Lung (tissue), 12 donors: ENCODE data around the gene TMTC3. TPM values are rescaled to one million over a fixed set of nuclear protein-coding genes. Genes with fewer than 3 reads are reported as not detected.

Experiments used
- ATAC-seq: fragments of 200-7000 bp; cut with Tn5 transposase; one replicate; pipeline ENCODE4 v1.9.1; 2020; ENCODE audit warnings: moderate number of reproducible peaks; ENCODE audit not compliant: insufficient read depth, low FRiP score
- DNase-seq, 3 donors: peaks; one replicate each; pipeline ENCODE4 v3.0.0-alpha.2; 2013 to 2017
- H3K27ac ChIP-seq, 2 donors: one replicate each; pipeline ENCODE4 v1.5.1; 2013; ENCODE audit warnings: mild to moderate bottlenecking in 2 of 2, moderate library complexity in 2 of 2, control low read depth in 1 of 2, inconsistent platforms in 1 of 2, low read depth in 1 of 2, low read length in 1 of 2
- H3K27me3 ChIP-seq, 3 donors: one replicate each; pipeline ENCODE4 v1.5.1; 2013; ENCODE audit warnings: low read length in 2 of 3; ENCODE audit not compliant: control insufficient read depth in 3 of 3, insufficient read depth in 3 of 3
- H3K36me3 ChIP-seq, 4 donors: one replicate each; pipeline ENCODE4 v1.5.1; 2013; ENCODE audit warnings: low read length in 4 of 4, mild to moderate bottlenecking in 1 of 4, moderate library complexity in 1 of 4; ENCODE audit not compliant: control insufficient read depth in 4 of 4, insufficient read depth in 4 of 4
- H3K4me1 ChIP-seq, 5 donors: one replicate each; pipeline ENCODE4 v1.5.1; 2013; ENCODE audit warnings: low read length in 5 of 5, mild to moderate bottlenecking in 2 of 5, moderate library complexity in 1 of 5; ENCODE audit not compliant: control insufficient read depth in 5 of 5, insufficient read depth in 5 of 5
- H3K4me3 ChIP-seq: one replicate; pipeline ENCODE4 v1.5.1; 2013; ENCODE audit warnings: mild to moderate bottlenecking, control low read depth, moderate library complexity
- H3K9ac ChIP-seq, 2 donors: one replicate each; pipeline ENCODE4 v1.5.1; 2013; ENCODE audit warnings: low read length in 2 of 2, control low read depth in 1 of 2; ENCODE audit not compliant: insufficient read depth in 1 of 2
- H3K9me3 ChIP-seq, 4 donors: one replicate each; pipeline ENCODE4 v1.5.1; 2013; ENCODE audit warnings: low read length in 3 of 4, mild to moderate bottlenecking in 1 of 4, moderate library complexity in 1 of 4; ENCODE audit not compliant: control insufficient read depth in 4 of 4, insufficient read depth in 3 of 4
- CTCF ChIP-seq: IDR thresholded peaks from 2 replicates; pipeline ENCODE4 v1.5.1; 2012; ENCODE audit warnings: mild to moderate bottlenecking; ENCODE audit errors: control extremely low read depth, extremely low read depth
- WGBS, 2 donors: extraction: QIAGEN DNeasy Blood & Tissue Kit; methylation state at CpG; one replicate each; pipeline ENCODE4 v1.1.7; 2013; 5-methylcytosine and 5-hydroxymethylcytosine counted together
- polyA plus RNA-seq, 2 donors: library from polyadenylated mRNA; stranded (reverse); fragments of 200-250 nt; gene quantifications; one replicate each; pipeline ENCODE4 v1.2.1, GENCODE V29; 2013
- total RNA-seq, 2 donors: library from RNA; depleted of rRNA in 1 of 2; stranded (reverse); fragments of >200 nt in 1 of 2; gene quantifications; one replicate each; pipeline ENCODE4 v1.2.1, GENCODE V29; 2014 to 2021
- donor health status: control.
- donor health status: control.
- donor health status: Bipolar disorder and iron deficiency.
- donor health status: healthy.
- donor health status: DM: yes; HTN: yes; CAD: no.

Gene TMTC3
- total and polyA plus RNA-seq, 4 donors: 3.4 to 36.2 (median 10.8) TPM

GRCh38 chr12:88108021-88108420, 34.1 kb upstream of the TMTC3 start:
- Histone ChIP-seq H3K9ac (no peak overlapping the region), H3K9me3 (no peaks in the 10 kb centered on the region), H3K4me1 (no peaks in the 10 kb centered on the region), H3K36me3 (peaks cover 0 to 20% (median 9%) of the 10 kb centered on the region in 4 donors), H3K27ac (no peak overlapping the region), H3K27me3 (no peaks in the 10 kb centered on the region), H3K4me3 (no peak overlapping the region)
- ATAC-seq: no peak
- 96 to 99% methylated on average over 2 of the region's 2 CpGs for WGBS, 2 donors
- TF ChIP-seq CTCF: no peak
- DNase-seq: no peak

GRCh38 chr12:88111074-88111652, 30.9 kb upstream of the TMTC3 start:
- Histone ChIP-seq H3K36me3 (peaks cover 0 to 27% (median 10%) of the 10 kb centered on the region in 4 donors), H3K9me3 (no peaks in the 10 kb centered on the region), H3K4me1 (no peaks in the 10 kb centered on the region), H3K27ac (no peak overlapping the region), H3K27me3 (no peaks in the 10 kb centered on the region), H3K4me3 (no peak overlapping the region), H3K9ac (no peak overlapping the region)
- 20 to 58% methylated on average over 1 of the region's 1 CpG for WGBS, 2 donors
- DNase-seq (peak in 2 of 3 donors; percentile 51 to 59), ATAC-seq (no peak)
- TF ChIP-seq CTCF: peak; percentile 18

GRCh38 chr12:88113871-88114270, 28.2 kb upstream of the TMTC3 start:
- Histone ChIP-seq H3K27me3 (no peaks in the 10 kb centered on the region), H3K9me3 (no peaks in the 10 kb centered on the region), H3K4me1 (no peaks in the 10 kb centered on the region), H3K27ac (no peak overlapping the region), H3K4me3 (no peak overlapping the region), H3K9ac (no peak overlapping the region), H3K36me3 (peaks cover 3 to 21% (median 14%) of the 10 kb centered on the region in 4 donors)
- WGBS, 2 donors: 53 to 78% methylated on average over 3 of the region's 3 CpGs
- no peak for DNase-seq
- no peak for ATAC-seq
- no peak for TF ChIP-seq CTCF

GRCh38 chr12:88122666-88123065, 19.4 kb upstream of the TMTC3 start:
- no peak overlapping the region for H3K27ac ChIP-seq
- ATAC-seq (no peak), DNase-seq (no peak)
- WGBS, 2 donors: 63 to 77% methylated on average over 4 of the region's 4 CpGs
- H3K36me3 ChIP-seq: peaks cover 5 to 23% (median 14%) of the 10 kb centered on the region in 4 donors
- no peak overlapping the region for H3K9ac ChIP-seq
- no peak overlapping the region for H3K4me3 ChIP-seq
- H3K4me1 ChIP-seq: no peaks in the 10 kb centered on the region
- H3K9me3 ChIP-seq: no peaks in the 10 kb centered on the region
- TF ChIP-seq CTCF: no peak
- H3K27me3 ChIP-seq: no peaks in the 10 kb centered on the region
